HCT116 (cell line): Measurements from ENCODE around the gene RAPGEF2.

ENCODE experiments used
- CTCF ChIP-seq, 3 experiments: fragments of 200-600 bp in 1 of 3; sonication (generic) in 1 of 3; IDR thresholded peaks in 2 of 3; conservative IDR thresholded peaks in 1 of 3; 2 replicates each; pipeline ENCODE4 v1.5.1; 2012 to 2017; ENCODE audit warnings: low read depth in 2 of 3, low read length in 2 of 3, antibody characterized with exemption in 1 of 3, borderline replicate concordance in 1 of 3, control low read depth in 1 of 3, mild to moderate bottlenecking in 1 of 3, mixed read lengths in 1 of 3, mixed run types in 1 of 3, moderate library complexity in 1 of 3; ENCODE audit not compliant: insufficient read depth in 1 of 3
- EGR1 ChIP-seq: IDR thresholded peaks from 2 replicates; pipeline ENCODE4 v1.6.1; 2012; ENCODE audit warnings: low read depth
- EZH2phosphoT487 ChIP-seq: fragments of 200-600 bp; IDR thresholded peaks from 2 replicates; pipeline ENCODE4 v1.6.1; 2018; ENCODE audit warnings: antibody characterized with exemption, borderline replicate concordance
- MAX ChIP-seq: IDR thresholded peaks from 2 replicates; pipeline ENCODE4 v1.6.1; 2012
- POLR2A ChIP-seq: IDR thresholded peaks from 2 replicates; pipeline ENCODE4 v1.7.0; 2011; ENCODE audit warnings: borderline replicate concordance; ENCODE audit not compliant: insufficient read depth, insufficient read length; ENCODE audit errors: extremely low read depth
- POLR2AphosphoS5 ChIP-seq: IDR thresholded peaks from 2 replicates; pipeline ENCODE4 v1.6.1; 2011; ENCODE audit warnings: mild to moderate bottlenecking, low read depth, low read length, moderate library complexity
- REST ChIP-seq: IDR thresholded peaks from 2 replicates; pipeline ENCODE4 v1.6.1; 2012; ENCODE audit warnings: low read depth
- YY1 ChIP-seq: IDR thresholded peaks from 2 replicates; pipeline ENCODE4 v1.6.1; 2011; ENCODE audit warnings: low read length, low read depth, moderate library complexity, mild to moderate bottlenecking; ENCODE audit not compliant: insufficient replicate concordance; ENCODE audit errors: extremely low read depth
- ZFX ChIP-seq: fragments of 450-650 bp; IDR thresholded peaks from 2 replicates; pipeline ENCODE4 v1.6.1; 2017
- ZNF274 ChIP-seq: fragments of 200-500 bp; sonication (Bioruptor generic); IDR thresholded peaks from 2 replicates; pipeline ENCODE4 v1.6.1; 2014; ENCODE audit warnings: mild to moderate bottlenecking, low read depth, low read length, inconsistent platforms

GRCh38 chr4:159178151-159178546 lies 75.3 kb downstream of the RAPGEF2 start:
- TF ChIP-seq REST, result no peak
- TF ChIP-seq POLR2A, result no peak
- TF ChIP-seq EGR1, result no peak
- TF ChIP-seq YY1, result no peak
- TF ChIP-seq POLR2AphosphoS5, result no peak
- no peak for TF ChIP-seq ZFX
- no peak for TF ChIP-seq EZH2phosphoT487
- TF ChIP-seq CTCF (IDR thresholded peaks at IDR 0.05 in 2 of 3, conservative IDR thresholded peaks at IDR 0.05 in 1 of 3; ENCODE audit: borderline replicate concordance in 1 of 3, insufficient read depth in 1 of 3, low read depth in 2 of 3, low read length in 2 of 3), result no peak
- TF ChIP-seq ZNF274, result no peak
- no peak for TF ChIP-seq MAX
